ENCODE measurements around the gene ALS2. TPM values are rescaled to one million over a fixed set of nuclear protein-coding genes. Genes with fewer than 3 reads are reported as not detected.

ALS2 gene
- total RNA-seq, 1 experiment from 2014 or later: 28.1 TPM

GRCh38 chr2:201698588-201699226 is 82.0 kb downstream of the ALS2 start, which contains the start of gene MPP4:
TSS of gene MPP4 (minus strand) at chr2:201698644. CDS start at chr2:201693954, 4,690 bp downstream.
- BruUV-seq (replicated peaks): no TSS peak
- intact Hi-C loops (cut with micrococcal nuclease): no loop called here
- DNase-seq (ENCODE audit: low read depth, low spot score): no peak
- TF ChIP-seq SIN3A (IDR thresholded peaks at IDR 0.05; ENCODE audit: low read depth) (no peak), JUND (IDR thresholded peaks at IDR 0.05) (no peak), RAD21 (IDR thresholded peaks at IDR 0.05; ENCODE audit: low read depth) (no peak), YY1 (IDR thresholded peaks at IDR 0.05; ENCODE audit: extremely low read depth, insufficient replicate concordance, low read depth, low read length) (no peak), POLR2A (IDR thresholded peaks at IDR 0.05; ENCODE audit: borderline replicate concordance, extremely low read depth, insufficient read depth, insufficient read length) (no peak), ELF1 (IDR thresholded peaks at IDR 0.05; ENCODE audit: borderline replicate concordance, low read depth) (no peak), CBX3 (IDR thresholded peaks at IDR 0.05; ENCODE audit: low read depth) (no peak), SRF (IDR thresholded peaks at IDR 0.05; ENCODE audit: low read depth) (no peak), EZH2phosphoT487 (IDR thresholded peaks at IDR 0.05; ENCODE audit: borderline replicate concordance) (no peak), ZNF274 (IDR thresholded peaks at IDR 0.05; ENCODE audit: low read depth, low read length) (no peak), REST (IDR thresholded peaks at IDR 0.05; ENCODE audit: low read depth) (no peak), EGR1 (IDR thresholded peaks at IDR 0.05; ENCODE audit: low read depth) (no peak), ZBTB33 (IDR thresholded peaks at IDR 0.05; ENCODE audit: extremely low read depth, insufficient replicate concordance, low read length) (no peak), ZFX (IDR thresholded peaks at IDR 0.05) (no peak), TCF7L2 (IDR thresholded peaks at IDR 0.05; ENCODE audit: borderline replicate concordance, extremely low read depth, insufficient read depth, insufficient read length) (no peak)
- Histone ChIP-seq H3K9me3 (ENCODE audit: control insufficient read depth in 1 of 2, insufficient read depth in 1 of 2, low read depth in 1 of 2, low read length in 2 of 2) (no peaks in the 10 kb centered on the region), H4K20me1 (ENCODE audit: insufficient read depth) (no peaks in the 10 kb centered on the region), H2AFZ (ENCODE audit: low read depth, low read length, poor library complexity, severe bottlenecking) (no peak within 1 kb of the TSS), H3K9me2 (ENCODE audit: insufficient read depth) (no peaks in the 10 kb centered on the region), H3K36me3 (ENCODE audit: control insufficient read depth in 1 of 2, insufficient read depth in 2 of 2, low read length in 2 of 2) (peaks cover 0 to 8% of the 10 kb centered on the region in 2 experiments; a peak in 1 of 4 replicates), H3K4me1 (ENCODE audit: control insufficient read depth in 1 of 2, insufficient read depth in 2 of 2, low read length in 2 of 2) (peaks cover 10 to 32% of the 10 kb centered on the region in 2 experiments; a peak in 3 of 4 replicates), H3K27ac (ENCODE audit: low read depth, low read length) (no peak within 1 kb of the TSS), H3K27me3 (ENCODE audit: insufficient read depth, low read length) (no peaks in the 10 kb centered on the region), H3K9ac (ENCODE audit: low read length) (no peak within 1 kb of the TSS), H3K4me3 (replicated peaks in 1 of 2; ENCODE audit: low read depth in 1 of 2, low read length in 2 of 2) (no peak within 1 kb of the TSS), H3K79me2 (ENCODE audit: insufficient read depth, low read length) (no peaks in the 10 kb centered on the region), H3K4me2 (ENCODE audit: low read length) (peak within 1 kb of the TSS; percentile 54)
- RAD21 ChIA-PET (ENCODE audit: low non-redundant PET in 1 of 2, low total read pairs in 2 of 2, uncharacterized antibody in 2 of 2, unreplicated experiment in 2 of 2): no interaction called here
- peak; percentile 61 for ATAC-seq
- CTCF ChIA-PET: no interaction called here
- POLR2A ChIA-PET: interaction anchor here (0.9 kb wide), 1 partner anchor 10 kb away, joined by 3 read pairs; no protein-coding TSS in a partner anchor
